ENCODE measurements around the gene ABHD12B.

DNA sequence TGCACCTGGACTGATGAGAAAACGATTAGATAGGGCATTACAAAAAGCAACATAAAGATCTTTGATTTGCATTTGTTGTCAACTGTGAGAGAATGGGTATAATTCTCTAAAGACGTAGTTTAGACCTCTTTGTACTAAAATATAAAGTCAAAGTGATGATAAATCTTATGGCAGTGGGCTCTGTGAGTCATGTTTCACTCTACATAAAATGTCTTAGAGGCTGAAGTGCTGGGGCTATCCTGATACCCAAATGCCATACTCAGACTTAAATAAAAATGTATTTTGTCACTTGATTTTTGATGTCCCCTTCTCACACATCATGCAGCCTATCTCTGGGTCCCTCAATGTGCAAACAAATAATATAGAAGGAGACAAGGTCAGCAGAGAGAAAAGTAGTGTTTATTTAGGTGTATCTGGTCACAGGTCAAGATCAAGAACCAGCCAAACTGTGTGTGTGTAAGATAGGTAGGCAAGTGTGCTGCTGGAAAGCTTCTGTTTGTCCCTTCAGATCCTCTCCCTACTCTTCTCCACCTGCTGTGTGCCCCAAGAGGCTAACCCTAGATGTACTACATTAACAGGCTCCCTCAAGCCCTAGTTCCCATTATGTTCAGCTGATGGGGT lies 33.9 kb upstream of the ABHD12B start:
- TF ChIP-seq YY1 (IDR thresholded peaks at IDR 0.05; ENCODE audit: insufficient read depth, insufficient read length) (no peak), SUZ12 (IDR thresholded peaks at IDR 0.05; ENCODE audit: extremely low read depth, insufficient read depth, insufficient read length) (no peak), ZNF274 (IDR thresholded peaks at IDR 0.05; ENCODE audit: low read depth, low read length) (no peak)

Data from NT2/D1 (cell line).